Loucy (cell line): Measurements from ENCODE around the gene ZBTB24.
A peak's percentile ranks its signal among the peaks of the same experiment; 100 is the strongest.

ENCODE experiments used
- H2AFZ ChIP-seq: fragments of 200-600 bp; sonication (generic); 2 replicates; pipeline ENCODE4 v1.6.0; 2016; ENCODE audit warnings: antibody characterized with exemption, mild to moderate bottlenecking, low read length, moderate library complexity
- H3F3A ChIP-seq: fragments of 200-600 bp; 2 replicates; pipeline ENCODE4 v1.6.0; 2016; ENCODE audit warnings: antibody characterized with exemption, low read depth, mild to moderate bottlenecking
- H3K27me3 ChIP-seq: fragments of 200-600 bp; sonication (generic); 2 replicates; pipeline ENCODE4 v1.6.1; 2014; ENCODE audit warnings: low read length, mild to moderate bottlenecking; ENCODE audit not compliant: insufficient read depth, poor library complexity, severe bottlenecking
- H3K36me3 ChIP-seq: fragments of 200-600 bp; sonication (generic); 2 replicates; pipeline ENCODE4 v1.6.1; 2016; ENCODE audit warnings: low read length; ENCODE audit not compliant: insufficient read depth
- H3K4me1 ChIP-seq: fragments of 200-600 bp; sonication (generic); 2 replicates; pipeline ENCODE4 v1.5.1; 2014; ENCODE audit warnings: low read length, mild to moderate bottlenecking; ENCODE audit not compliant: insufficient read depth, poor library complexity, severe bottlenecking
- H3K4me2 ChIP-seq: fragments of 200-600 bp; sonication (generic); 2 replicates; pipeline ENCODE4 v1.6.0; 2014; ENCODE audit warnings: antibody characterized with exemption, low read length, low read depth, mild to moderate bottlenecking; ENCODE audit not compliant: poor library complexity, severe bottlenecking
- H3K4me3 ChIP-seq: fragments of 200-600 bp; sonication (generic); 2 replicates; pipeline ENCODE4 v1.5.1; 2014; ENCODE audit warnings: low read length, mild to moderate bottlenecking, mixed read lengths; ENCODE audit not compliant: poor library complexity, severe bottlenecking
- H3K79me2 ChIP-seq: fragments of 200-600 bp; sonication (generic); 2 replicates; pipeline ENCODE4 v1.6.1; 2014; ENCODE audit warnings: low read length; ENCODE audit not compliant: insufficient read depth
- H3K9ac ChIP-seq: fragments of 200-600 bp; sonication (generic); 2 replicates; pipeline ENCODE4 v1.6.0; 2014; ENCODE audit warnings: mild to moderate bottlenecking, low read depth, low read length, moderate library complexity; ENCODE audit not compliant: poor library complexity, severe bottlenecking
- H3K9me2 ChIP-seq: fragments of 200-600 bp; sonication (generic); replicated peaks from 2 replicates; pipeline ENCODE4 v1.6.1; 2016; ENCODE audit warnings: low read depth, low read length, mixed read lengths
- H3K9me3 ChIP-seq: fragments of 200-600 bp; sonication (generic); 2 replicates; pipeline ENCODE4 v1.6.1; 2014; ENCODE audit warnings: mild to moderate bottlenecking, antibody characterized with exemption, low read length, low read depth; ENCODE audit not compliant: insufficient read depth
- H4K20me1 ChIP-seq: fragments of 200-600 bp; sonication (generic); 2 replicates; pipeline ENCODE4 v1.6.0; 2014; ENCODE audit warnings: antibody characterized with exemption, low read length, mild to moderate bottlenecking; ENCODE audit not compliant: insufficient read depth, poor library complexity, severe bottlenecking
- EZH2phosphoT487 ChIP-seq: fragments of 200-600 bp; IDR thresholded peaks from 2 replicates; pipeline ENCODE4 v1.6.1; 2018; ENCODE audit warnings: antibody characterized with exemption, mild to moderate bottlenecking, moderate library complexity, borderline replicate concordance
- TF ChIP-seq, protein P1 (sequence below): fragments of 200-600 bp; sonication (generic); conservative IDR thresholded peaks from 2 replicates; pipeline ENCODE4 v1.5.1; 2014; ENCODE audit warnings: mild to moderate bottlenecking, antibody characterized with exemption, low read length

The ZBTB24 gene

DNA sequence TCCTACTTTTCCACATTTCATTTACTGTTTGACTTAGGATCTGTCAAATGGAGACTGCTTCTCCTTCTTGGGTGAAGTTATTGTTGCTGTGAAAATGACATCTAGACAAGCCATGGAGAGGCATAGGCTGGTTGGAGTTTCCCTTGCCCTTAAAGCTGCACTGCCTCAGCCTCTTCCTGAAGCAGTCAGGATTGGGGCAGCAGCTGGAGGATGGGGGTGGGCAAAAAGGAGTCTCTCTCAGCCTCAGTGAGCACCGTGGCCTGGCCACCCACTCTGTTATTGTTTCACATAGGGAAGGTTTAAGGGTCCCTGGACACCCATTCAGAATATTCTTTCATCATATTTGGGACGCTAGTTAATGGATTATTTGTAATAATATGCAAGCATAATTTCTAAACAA lies 7.7 kb upstream of the ZBTB24 start:
- H3K36me3 ChIP-seq, result no peaks in the 10 kb centered on the region
- no peaks in the 10 kb centered on the region for H3K79me2 ChIP-seq
- peak overlapping the region; percentile 78 for H3K4me2 ChIP-seq
- H3F3A ChIP-seq, result peaks cover 12% of the 10 kb centered on the region
- H3K9me3 ChIP-seq, result no peaks in the 10 kb centered on the region
- H3K4me3 ChIP-seq, result peak overlapping the region; percentile 65
- no peak for TF ChIP-seq EZH2phosphoT487
- TF ChIP-seq, protein P1, sequence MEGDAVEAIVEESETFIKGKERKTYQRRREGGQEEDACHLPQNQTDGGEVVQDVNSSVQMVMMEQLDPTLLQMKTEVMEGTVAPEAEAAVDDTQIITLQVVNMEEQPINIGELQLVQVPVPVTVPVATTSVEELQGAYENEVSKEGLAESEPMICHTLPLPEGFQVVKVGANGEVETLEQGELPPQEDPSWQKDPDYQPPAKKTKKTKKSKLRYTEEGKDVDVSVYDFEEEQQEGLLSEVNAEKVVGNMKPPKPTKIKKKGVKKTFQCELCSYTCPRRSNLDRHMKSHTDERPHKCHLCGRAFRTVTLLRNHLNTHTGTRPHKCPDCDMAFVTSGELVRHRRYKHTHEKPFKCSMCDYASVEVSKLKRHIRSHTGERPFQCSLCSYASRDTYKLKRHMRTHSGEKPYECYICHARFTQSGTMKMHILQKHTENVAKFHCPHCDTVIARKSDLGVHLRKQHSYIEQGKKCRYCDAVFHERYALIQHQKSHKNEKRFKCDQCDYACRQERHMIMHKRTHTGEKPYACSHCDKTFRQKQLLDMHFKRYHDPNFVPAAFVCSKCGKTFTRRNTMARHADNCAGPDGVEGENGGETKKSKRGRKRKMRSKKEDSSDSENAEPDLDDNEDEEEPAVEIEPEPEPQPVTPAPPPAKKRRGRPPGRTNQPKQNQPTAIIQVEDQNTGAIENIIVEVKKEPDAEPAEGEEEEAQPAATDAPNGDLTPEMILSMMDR, result no peak
- H3K27me3 ChIP-seq, result no peaks in the 10 kb centered on the region
- no peaks in the 10 kb centered on the region for H3K9me2 ChIP-seq
- H2AFZ ChIP-seq, result peak overlapping the region; percentile 75
- peak overlapping the region; percentile 58 for H3K9ac ChIP-seq
- H3K4me1 ChIP-seq, result peaks cover 37% of the 10 kb centered on the region
- no peaks in the 10 kb centered on the region for H4K20me1 ChIP-seq

DNA sequence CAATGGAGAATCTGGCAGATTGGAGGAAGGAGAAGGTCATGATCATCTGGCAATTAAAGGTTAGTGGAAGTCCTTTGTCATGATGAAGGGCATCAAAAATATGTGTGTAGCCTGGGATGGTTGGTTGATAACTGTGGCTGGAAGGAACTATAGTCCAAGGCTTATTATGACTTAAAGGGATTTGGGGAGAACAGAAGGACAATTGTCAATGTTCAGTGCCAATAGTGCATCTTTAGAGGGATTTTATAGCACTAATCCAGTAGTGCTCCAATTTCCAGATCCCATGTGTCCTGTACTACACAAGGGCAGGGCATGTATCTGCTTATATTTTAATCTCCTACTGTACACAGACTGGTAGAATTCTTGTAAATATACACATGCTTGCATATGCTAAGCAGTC lies 5.0 kb upstream of the ZBTB24 start:
- Histone ChIP-seq H4K20me1 (no peaks in the 10 kb centered on the region), H3K79me2 (no peaks in the 10 kb centered on the region), H3K9ac (no peak overlapping the region), H3K4me3 (no peak overlapping the region), H3K9me3 (no peaks in the 10 kb centered on the region), H3K36me3 (no peaks in the 10 kb centered on the region), H3F3A (peaks cover 12% of the 10 kb centered on the region), H3K27me3 (no peaks in the 10 kb centered on the region), H3K9me2 (no peaks in the 10 kb centered on the region), H2AFZ (no peak overlapping the region), H3K4me2 (no peak overlapping the region), H3K4me1 (peaks cover 41% of the 10 kb centered on the region)
- no peak for TF ChIP-seq EZH2phosphoT487
- TF ChIP-seq, protein P1, result no peak

- peaks cover 32% of the 10 kb centered on the region for H3K4me1 ChIP-seq
These were observed 3.0 kb upstream of the ZBTB24 start for GRCh38 chr6:109486068-109486467.

More at GRCh38 chr6:109486068-109486467, 3.0 kb upstream of the ZBTB24 start:
- Histone ChIP-seq H3K9ac (no peak overlapping the region), H3K79me2 (peaks cover 19% of the 10 kb centered on the region), H3F3A (peaks cover 5% of the 10 kb centered on the region; the same call in 1 of the 2 replicates), H3K4me2 (no peak overlapping the region), H3K4me3 (no peak overlapping the region), H3K36me3 (no peaks in the 10 kb centered on the region), H3K27me3 (no peaks in the 10 kb centered on the region), H4K20me1 (peaks cover 9% of the 10 kb centered on the region), H3K9me3 (no peaks in the 10 kb centered on the region), H2AFZ (no peak overlapping the region), H3K9me2 (no peaks in the 10 kb centered on the region)
- TF ChIP-seq, protein P1, result no peak
- TF ChIP-seq EZH2phosphoT487, result no peak
